Measurements from ENCODE around the gene CFAP57. TPM values are rescaled to one million over a fixed set of nuclear protein-coding genes. Genes with fewer than 3 reads are reported as not detected.
A peak's percentile ranks its signal among the peaks of the same experiment; 100 is the strongest.

The CFAP57 gene
- total and polyA plus RNA-seq, 9 donors, result 0.04 to 0.36 (median 0.24) TPM

DNA sequence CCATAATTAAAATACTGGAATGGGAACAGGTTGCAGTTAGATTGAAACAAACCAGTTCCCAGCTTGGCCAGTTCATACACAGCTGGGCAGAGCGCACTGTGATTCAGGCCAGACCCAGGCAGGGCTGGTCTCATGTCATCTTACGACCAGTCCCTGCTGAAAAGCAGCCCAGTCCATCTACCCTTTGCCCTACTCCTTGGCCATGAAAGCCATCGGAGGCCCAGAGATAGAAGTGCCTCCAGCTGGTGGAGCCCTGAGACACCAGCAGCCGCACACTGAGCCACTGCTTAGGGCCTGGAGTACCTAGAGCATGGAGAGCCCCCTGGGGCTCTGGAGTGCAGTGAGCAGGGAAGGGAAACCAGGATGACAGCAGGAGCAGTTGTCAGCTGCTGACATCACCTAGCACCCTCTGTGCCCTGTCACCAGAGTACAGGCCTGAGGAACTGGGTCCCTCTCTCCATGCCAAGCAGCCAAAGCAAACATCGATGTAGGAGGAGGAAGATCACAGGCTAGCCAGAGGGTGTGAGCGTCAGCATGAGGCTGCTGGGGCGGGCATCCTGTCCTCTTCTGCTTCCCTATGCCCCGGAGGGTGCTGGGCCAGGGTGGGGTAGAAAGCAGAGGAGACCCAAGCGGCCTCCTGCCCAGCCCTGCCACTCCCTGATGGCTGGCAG, 63.5 kb downstream of the CFAP57 start:
- Histone ChIP-seq H3K4me1 (ENCODE audit: control insufficient read depth, insufficient read depth, low read length) (peaks cover 15% of the 10 kb centered on the region), H3K27me3 (ENCODE audit: control insufficient read depth, insufficient read depth, low read length) (no peaks in the 10 kb centered on the region), H3K4me3 (ENCODE audit: low read length) (no peak overlapping the region), H3K9me3 (replicated peaks; ENCODE audit: control insufficient read depth, low read depth, low read length) (no peaks in the 10 kb centered on the region), H3K36me3 (ENCODE audit: control insufficient read depth, insufficient read depth, low read length) (no peaks in the 10 kb centered on the region), H3K27ac (ENCODE audit: low read length) (no peak overlapping the region)
- DNase-seq, result no peak
- 83% methylated on average over 7 of the region's 9 CpGs for WGBS (ENCODE audit: insufficient coverage)

DNA sequence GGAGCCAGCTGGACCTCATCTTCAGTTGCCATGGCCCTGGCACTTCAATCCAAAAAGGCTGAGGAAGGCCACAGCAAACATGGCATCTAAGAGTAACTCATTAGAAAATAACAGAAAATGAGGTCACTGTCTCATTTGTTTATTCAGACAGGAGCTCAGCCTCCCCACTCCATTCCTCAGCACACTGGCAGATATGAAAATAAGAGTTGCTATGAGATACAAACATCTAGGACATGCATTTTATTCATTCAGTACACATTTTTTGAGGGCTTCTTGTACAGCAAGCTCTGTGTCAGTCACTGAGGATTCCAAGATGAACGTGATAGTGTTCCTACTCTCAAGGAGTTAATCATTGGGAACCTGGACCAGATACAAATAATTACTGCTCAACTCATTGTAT, 65.0 kb downstream of the CFAP57 start:
- Histone ChIP-seq H3K9me3 (replicated peaks; ENCODE audit: control insufficient read depth, low read depth, low read length) (no peaks in the 10 kb centered on the region), H3K4me3 (ENCODE audit: low read length) (no peak overlapping the region), H3K27ac (ENCODE audit: low read length) (no peak overlapping the region), H3K27me3 (ENCODE audit: control insufficient read depth, insufficient read depth, low read length) (no peaks in the 10 kb centered on the region), H3K36me3 (ENCODE audit: control insufficient read depth, insufficient read depth, low read length) (no peaks in the 10 kb centered on the region), H3K4me1 (ENCODE audit: control insufficient read depth, insufficient read depth, low read length) (peaks cover 14% of the 10 kb centered on the region)
- no peak for DNase-seq
- WGBS (ENCODE audit: insufficient coverage), result 75% methylated on average over 1 of the region's 1 CpG

DNA sequence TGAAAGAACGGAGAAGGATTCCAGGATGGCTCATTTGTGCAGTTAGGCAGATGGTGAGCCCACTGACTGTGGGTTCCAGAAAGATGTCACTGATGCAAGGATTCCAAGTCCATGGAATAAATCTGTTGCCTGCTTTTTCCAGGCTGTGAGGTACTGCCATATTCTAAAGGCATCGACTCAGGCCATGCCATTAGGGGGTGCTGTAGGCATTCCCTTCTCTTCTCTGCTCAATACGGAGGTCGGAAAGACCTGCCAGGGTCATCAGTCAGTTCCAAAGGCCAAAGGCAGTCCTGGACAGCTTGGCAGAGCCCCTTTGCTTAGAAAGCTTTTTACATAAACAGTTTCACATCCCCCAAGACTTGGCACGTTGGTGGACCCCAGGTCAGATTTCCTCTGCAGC, 66.0 kb downstream of the CFAP57 start:
- peaks cover 8% of the 10 kb centered on the region for H3K4me1 ChIP-seq (ENCODE audit: control insufficient read depth, insufficient read depth, low read length)
- DNase-seq, result peak; percentile 47

DNA sequence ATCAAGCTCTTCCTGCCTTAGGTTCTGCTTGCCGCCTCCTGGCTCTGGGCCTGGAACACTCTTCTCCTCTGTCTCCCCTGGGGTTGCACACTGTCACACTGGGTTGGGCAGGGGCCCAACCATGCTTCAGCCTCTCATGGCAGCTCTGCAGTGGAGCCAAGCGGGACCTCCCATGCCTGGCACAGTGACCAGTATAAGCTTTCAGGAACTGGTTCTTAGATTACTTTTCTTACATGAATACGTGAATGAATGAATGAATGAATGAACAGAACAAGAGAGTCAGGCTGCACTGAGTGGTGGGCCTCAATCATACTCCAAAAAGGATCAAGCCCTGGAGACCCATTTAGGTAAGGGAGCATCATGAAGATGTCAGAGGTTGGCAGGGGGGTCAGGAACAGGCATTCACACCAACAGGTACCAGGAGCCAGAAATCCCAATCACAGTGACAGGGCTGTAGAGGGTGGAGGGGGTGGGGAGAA, 66.9 kb downstream of the CFAP57 start:
- Histone ChIP-seq H3K27me3 (ENCODE audit: control insufficient read depth, insufficient read depth, low read length) (no peaks in the 10 kb centered on the region), H3K9me3 (replicated peaks; ENCODE audit: control insufficient read depth, low read depth, low read length) (no peaks in the 10 kb centered on the region), H3K4me3 (ENCODE audit: low read length) (no peak overlapping the region), H3K36me3 (ENCODE audit: control insufficient read depth, insufficient read depth, low read length) (no peaks in the 10 kb centered on the region), H3K4me1 (ENCODE audit: control insufficient read depth, insufficient read depth, low read length) (peaks cover 8% of the 10 kb centered on the region), H3K27ac (ENCODE audit: low read length) (no peak overlapping the region)
- no peak for DNase-seq
- WGBS (ENCODE audit: insufficient coverage), result 82% methylated on average over 1 of the region's 3 CpGs

More for the DNA sequence above, 66.0 kb downstream of the CFAP57 start:
- no peaks in the 10 kb centered on the region for H3K9me3 ChIP-seq (replicated peaks; ENCODE audit: control insufficient read depth, low read depth, low read length)
- no peak overlapping the region for H3K27ac ChIP-seq (ENCODE audit: low read length)
- H3K27me3 ChIP-seq (ENCODE audit: control insufficient read depth, insufficient read depth, low read length), result no peaks in the 10 kb centered on the region
- no peaks in the 10 kb centered on the region for H3K36me3 ChIP-seq (ENCODE audit: control insufficient read depth, insufficient read depth, low read length)
- no peak overlapping the region for H3K4me3 ChIP-seq (ENCODE audit: low read length)
- 7% methylated on average over 2 of the region's 5 CpGs for WGBS (ENCODE audit: insufficient coverage)

DNA sequence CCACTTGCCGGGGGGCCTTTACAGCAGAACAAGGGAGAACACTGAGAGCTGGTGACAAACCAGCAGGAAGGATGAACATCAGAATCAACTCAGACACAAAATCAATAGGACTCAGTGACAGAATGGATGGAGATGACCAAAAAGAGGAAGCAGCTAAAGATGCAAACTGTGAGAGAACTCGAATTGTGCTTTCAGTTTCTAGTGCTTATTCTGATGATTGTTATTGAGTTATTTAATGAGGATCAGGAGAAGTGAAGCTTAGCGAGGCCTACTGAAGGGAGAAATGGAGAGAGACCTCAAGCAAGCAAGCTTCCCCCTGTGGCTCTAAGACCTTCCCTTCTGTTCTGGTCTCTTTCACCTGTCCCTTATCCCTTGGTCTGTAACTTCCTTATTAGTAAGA, 67.4 kb downstream of the CFAP57 start:
- peak; percentile 16 for DNase-seq
- H3K4me3 ChIP-seq (ENCODE audit: low read length), result no peak overlapping the region
- H3K27ac ChIP-seq (ENCODE audit: low read length), result no peak overlapping the region
- H3K4me1 ChIP-seq (ENCODE audit: control insufficient read depth, insufficient read depth, low read length), result peaks cover 8% of the 10 kb centered on the region
- no peaks in the 10 kb centered on the region for H3K9me3 ChIP-seq (replicated peaks; ENCODE audit: control insufficient read depth, low read depth, low read length)
- 67% methylated on average over 1 of the region's 3 CpGs for WGBS (ENCODE audit: insufficient coverage)
- H3K36me3 ChIP-seq (ENCODE audit: control insufficient read depth, insufficient read depth, low read length), result no peaks in the 10 kb centered on the region
- H3K27me3 ChIP-seq (ENCODE audit: control insufficient read depth, insufficient read depth, low read length), result no peaks in the 10 kb centered on the region

DNA sequence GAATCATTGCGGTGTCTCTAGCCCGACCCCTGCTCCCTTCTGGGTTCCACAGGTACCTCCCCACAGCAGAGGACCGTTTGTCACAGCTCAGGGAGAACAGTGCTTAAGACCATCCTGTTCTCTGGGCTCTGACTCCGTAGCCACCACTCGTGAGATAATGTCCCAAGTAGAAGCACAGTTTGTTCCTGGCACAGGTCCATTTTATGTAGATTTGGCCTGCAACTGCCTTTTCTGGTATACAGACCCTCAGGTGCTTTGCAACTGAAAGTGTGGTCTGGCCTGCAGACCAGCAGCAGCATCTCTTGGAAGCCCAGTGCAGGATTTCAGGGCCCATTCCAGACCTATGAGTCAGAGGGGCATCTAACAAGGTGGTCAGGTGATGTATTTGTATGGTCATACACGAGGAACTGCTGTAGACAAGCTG, 69.3 kb downstream of the CFAP57 start:
- no peak for DNase-seq
- Histone ChIP-seq H3K9me3 (replicated peaks; ENCODE audit: control insufficient read depth, low read depth, low read length) (no peaks in the 10 kb centered on the region), H3K4me1 (ENCODE audit: control insufficient read depth, insufficient read depth, low read length) (peaks cover 8% of the 10 kb centered on the region), H3K27ac (ENCODE audit: low read length) (no peak overlapping the region), H3K27me3 (ENCODE audit: control insufficient read depth, insufficient read depth, low read length) (no peaks in the 10 kb centered on the region), H3K36me3 (ENCODE audit: control insufficient read depth, insufficient read depth, low read length) (no peaks in the 10 kb centered on the region), H3K4me3 (ENCODE audit: low read length) (no peak overlapping the region)
- 59% methylated on average over 6 of the region's 6 CpGs for WGBS (ENCODE audit: insufficient coverage)

DNA sequence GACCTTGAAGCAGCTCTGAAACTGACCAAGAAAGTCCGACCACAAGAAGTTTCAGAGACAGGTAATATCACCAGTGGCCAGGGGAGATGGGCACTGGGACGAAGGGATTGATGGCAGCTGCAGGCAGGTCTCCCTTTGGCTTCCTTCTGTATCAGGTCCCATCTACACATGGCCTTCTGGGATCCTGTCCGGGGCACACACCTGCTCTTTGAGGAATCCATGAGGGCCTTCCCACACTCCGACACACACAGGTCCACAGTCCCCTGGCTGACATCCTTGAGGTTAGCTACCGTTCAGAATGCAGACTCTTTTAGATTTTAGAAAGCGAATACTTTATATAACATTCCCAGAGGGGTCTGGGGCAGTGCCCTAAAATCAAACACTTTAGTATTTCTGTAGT, 71.2 kb downstream of the CFAP57 start:
- no peak overlapping the region for H3K27ac ChIP-seq (ENCODE audit: low read length)
- WGBS (ENCODE audit: insufficient coverage), result 69% methylated on average over 4 of the region's 6 CpGs
- H3K9me3 ChIP-seq (replicated peaks; ENCODE audit: control insufficient read depth, low read depth, low read length), result peaks cover 3% of the 10 kb centered on the region
- no peak overlapping the region for H3K4me3 ChIP-seq (ENCODE audit: low read length)
- DNase-seq, result no peak
- H3K36me3 ChIP-seq (ENCODE audit: control insufficient read depth, insufficient read depth, low read length), result no peaks in the 10 kb centered on the region
- peaks cover 6% of the 10 kb centered on the region for H3K4me1 ChIP-seq (ENCODE audit: control insufficient read depth, insufficient read depth, low read length)
- no peaks in the 10 kb centered on the region for H3K27me3 ChIP-seq (ENCODE audit: control insufficient read depth, insufficient read depth, low read length)

DNA sequence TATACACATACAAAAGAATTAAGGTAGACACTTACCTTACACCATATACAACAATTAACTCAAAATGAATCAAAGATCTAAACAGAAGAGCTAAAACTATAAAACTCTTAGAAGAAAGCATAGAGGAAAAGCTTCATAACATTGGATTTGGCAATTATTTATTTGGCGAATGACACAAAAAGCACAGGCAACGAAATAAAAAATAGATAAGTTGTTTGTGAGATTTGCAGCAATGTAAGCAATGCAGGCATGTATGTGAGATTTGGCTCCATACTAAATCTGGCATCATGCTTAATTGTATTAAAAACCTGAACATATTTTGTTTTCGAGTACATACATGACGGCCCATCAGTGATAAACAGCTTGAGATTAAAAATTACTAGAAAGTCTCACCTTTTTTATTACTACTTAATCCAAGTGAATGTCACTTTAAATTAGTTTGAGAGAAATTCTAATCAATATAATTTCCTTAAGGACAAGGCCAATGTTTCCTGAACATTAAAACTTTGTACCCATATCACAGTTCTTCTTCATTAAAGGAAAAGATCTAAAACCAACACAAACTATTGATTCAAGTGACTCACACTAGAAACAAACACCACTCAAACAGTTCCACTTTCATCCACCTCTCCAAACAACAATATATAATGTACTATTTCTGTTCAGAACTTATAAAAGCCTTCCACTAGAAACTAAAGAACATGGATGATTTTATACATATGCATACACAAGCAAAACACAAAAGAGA, 74.5 kb downstream of the CFAP57 start:
- H3K27ac ChIP-seq (ENCODE audit: low read length), result no peak overlapping the region
- no CpG with 5 or more reads among the region's 4 CpGs for WGBS (ENCODE audit: insufficient coverage)

DNA sequence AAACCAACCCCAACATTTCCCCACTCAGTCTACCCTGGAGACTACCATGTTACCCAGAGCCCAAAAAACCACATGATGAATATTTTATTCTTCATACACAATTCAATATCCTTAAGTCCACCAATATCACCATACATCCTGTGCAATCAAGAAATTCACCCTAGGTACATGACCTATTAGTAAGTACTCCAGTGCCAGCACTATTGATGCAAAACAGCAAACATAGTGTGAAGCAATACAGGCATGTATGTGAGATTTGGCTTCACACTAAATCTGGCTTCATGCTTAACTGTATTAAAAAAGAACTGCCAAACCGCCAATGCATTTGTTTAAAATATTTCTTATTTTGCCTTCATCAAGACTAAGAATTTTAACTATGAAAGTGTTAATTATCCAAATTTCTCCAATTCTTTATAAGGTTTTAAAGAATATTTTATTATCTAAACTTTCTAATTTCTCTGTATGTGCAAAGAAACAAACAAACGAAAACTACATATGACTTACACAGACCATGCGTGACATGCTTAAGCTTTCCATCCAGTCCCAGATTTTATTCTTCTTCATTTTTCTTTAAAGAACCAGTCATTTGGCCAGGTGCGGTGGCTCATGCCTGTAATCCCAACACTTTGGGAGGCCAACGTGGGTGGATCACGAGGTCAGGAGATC, 75.3 kb downstream of the CFAP57 start:
- H3K36me3 ChIP-seq (ENCODE audit: control insufficient read depth, insufficient read depth, low read length), result no peaks in the 10 kb centered on the region
- DNase-seq, result no peak
- peaks cover 3% of the 10 kb centered on the region for H3K9me3 ChIP-seq (replicated peaks; ENCODE audit: control insufficient read depth, low read depth, low read length)
- H3K4me3 ChIP-seq (ENCODE audit: low read length), result no peak overlapping the region
- WGBS (ENCODE audit: insufficient coverage), result 92% methylated on average over 2 of the region's 6 CpGs
- no peaks in the 10 kb centered on the region for H3K4me1 ChIP-seq (ENCODE audit: control insufficient read depth, insufficient read depth, low read length)
- no peak overlapping the region for H3K27ac ChIP-seq (ENCODE audit: low read length)
- H3K27me3 ChIP-seq (ENCODE audit: control insufficient read depth, insufficient read depth, low read length), result no peaks in the 10 kb centered on the region

More for the DNA sequence above, 74.5 kb downstream of the CFAP57 start:
- DNase-seq, result no peak
- H3K36me3 ChIP-seq (ENCODE audit: control insufficient read depth, insufficient read depth, low read length), result no peaks in the 10 kb centered on the region
- H3K27me3 ChIP-seq (ENCODE audit: control insufficient read depth, insufficient read depth, low read length), result no peaks in the 10 kb centered on the region
- H3K4me1 ChIP-seq (ENCODE audit: control insufficient read depth, insufficient read depth, low read length), result no peaks in the 10 kb centered on the region
- no peak overlapping the region for H3K4me3 ChIP-seq (ENCODE audit: low read length)
- peaks cover 3% of the 10 kb centered on the region for H3K9me3 ChIP-seq (replicated peaks; ENCODE audit: control insufficient read depth, low read depth, low read length)

DNA sequence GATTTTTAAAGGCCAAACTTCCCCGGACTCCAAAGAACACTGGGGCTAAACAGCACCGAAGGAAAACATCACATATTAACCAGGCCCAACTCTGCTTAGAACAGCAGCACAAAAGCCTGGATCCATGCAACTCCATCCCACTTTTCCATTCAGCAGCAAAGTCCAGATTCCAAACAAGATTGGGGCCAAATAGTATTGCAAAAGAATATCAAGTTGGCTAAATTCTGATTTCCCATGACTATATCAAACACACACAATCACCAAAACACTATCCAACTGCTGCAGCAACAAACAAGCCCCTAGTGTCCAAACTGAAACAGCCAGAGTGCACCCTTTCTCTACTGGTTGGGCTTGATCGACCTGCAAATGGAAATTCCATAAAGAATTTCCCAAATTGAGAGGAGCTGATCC, 78.2 kb downstream of the CFAP57 start:
- H3K9me3 ChIP-seq (replicated peaks; ENCODE audit: control insufficient read depth, low read depth, low read length), result peaks cover 3% of the 10 kb centered on the region
- WGBS (ENCODE audit: insufficient coverage), result 68% methylated on average over 2 of the region's 3 CpGs
- no peak for DNase-seq
- no peaks in the 10 kb centered on the region for H3K36me3 ChIP-seq (ENCODE audit: control insufficient read depth, insufficient read depth, low read length)
- H3K27me3 ChIP-seq (ENCODE audit: control insufficient read depth, insufficient read depth, low read length), result no peaks in the 10 kb centered on the region
- no peak overlapping the region for H3K4me3 ChIP-seq (ENCODE audit: low read length)
- no peaks in the 10 kb centered on the region for H3K4me1 ChIP-seq (ENCODE audit: control insufficient read depth, insufficient read depth, low read length)
- no peak overlapping the region for H3K27ac ChIP-seq (ENCODE audit: low read length)
